ENCODE results near the gene SKAP1.

- TF ChIP-seq POLR2A (IDR thresholded peaks at IDR 0.05; ENCODE audit: low read length) (no peak), GATA1 (IDR thresholded peaks at IDR 0.05; ENCODE audit: low read depth, low read length) (no peak)
Measured at GRCh38 chr17:48444516-48445247, 14.7 kb upstream of the SKAP1 start.

Measured in erythroblast (primary cell).